B cell (primary cell): ENCODE data around the gene SNTG2. TPM values are rescaled to one million over a fixed set of nuclear protein-coding genes. Genes with fewer than 3 reads are reported as not detected.

Experiments used
- ATAC-seq: fragments of 200-7000 bp; cut with Tn5 transposase; one replicate; pipeline ENCODE4 v1.10.0; 2021; ENCODE audit warnings: low read depth, mild to moderate bottlenecking, moderate number of reproducible peaks, moderate library complexity
- CTCF ChIA-PET: fragments of 350-600 bp; sonication (Branson Sonifier 250); formaldehyde crosslinking; loops from one replicate; lab custom pipeline; 2021; ENCODE audit warnings: antibody characterized with exemption, inconsistent platforms; lab: Charles Lee
- POLR2A ChIA-PET: fragments of 350-600 bp; sonication (Branson Sonifier 250); formaldehyde crosslinking; loops from one replicate; lab custom pipeline; 2021; ENCODE audit warnings: antibody characterized with exemption; lab: Charles Lee
- DNase-seq: peaks from one replicate; pipeline ENCODE4 v3.0.0; 2013
- H2AFZ ChIP-seq: 2 replicates; pipeline ENCODE4 v1.6.1; 2012; ENCODE audit warnings: mild to moderate bottlenecking, low read depth, low read length; ENCODE audit not compliant: insufficient read depth, poor library complexity, severe bottlenecking
- H3K27ac ChIP-seq, 2 donors: 1 replicate in 1 of 2; 2 replicates in 1 of 2; pipeline ENCODE4 v1.5.1; 2012 to 2013; ENCODE audit warnings: low read length in 2 of 2, mild to moderate bottlenecking in 2 of 2, moderate library complexity in 1 of 2
- H3K27me3 ChIP-seq, 4 experiments: fragments of 200-600 bp in 1 of 4; sonication (generic) in 1 of 4; replicated peaks in 1 of 4; 1 replicate in 2 of 4; 2 replicates in 2 of 4; pipeline versions ENCODE4 v1.6.1 to v1.7.0; 2013 to 2016; ENCODE audit warnings: low read length in 3 of 4, mild to moderate bottlenecking in 2 of 4, mixed read lengths in 1 of 4, moderate library complexity in 1 of 4; ENCODE audit not compliant: insufficient read depth in 4 of 4, control insufficient read depth in 3 of 4; ENCODE audit errors: control extremely low read depth in 1 of 4
- H3K36me3 ChIP-seq, 2 experiments: replicated peaks in 1 of 2; 1 replicate in 1 of 2; 2 replicates in 1 of 2; pipeline versions ENCODE4 v1.6.1 to v1.7.1; 2013; ENCODE audit warnings: low read length in 1 of 2; ENCODE audit not compliant: insufficient read depth in 2 of 2, control insufficient read depth in 1 of 2; ENCODE audit errors: control extremely low read depth in 1 of 2, extremely low read depth in 1 of 2
- H3K4me1 ChIP-seq, 2 donors: fragments of 200-600 bp in 1 of 2; sonication (generic) in 1 of 2; 1 replicate in 1 of 2; 2 replicates in 1 of 2; pipeline versions ENCODE4 v1.5.1 to v1.6.1; 2013 to 2017; ENCODE audit warnings: low read length in 2 of 2; ENCODE audit not compliant: control insufficient read depth in 2 of 2, insufficient read depth in 2 of 2
- H3K4me2 ChIP-seq: replicated peaks from 2 replicates; pipeline ENCODE3; 2012; ENCODE audit warnings: mild to moderate bottlenecking, low read depth, low read length; ENCODE audit not compliant: poor library complexity, severe bottlenecking
- H3K4me3 ChIP-seq, 5 experiments: fragments of 200-600 bp in 1 of 5; sonication (generic) in 1 of 5; 1 replicate in 3 of 5; 2 replicates in 2 of 5; pipeline versions ENCODE4 v1.5.1 to v1.7.0; 2011 to 2016; ENCODE audit warnings: low read length in 4 of 5, mild to moderate bottlenecking in 4 of 5, low read depth in 2 of 5, control low read depth in 1 of 5, moderate library complexity in 1 of 5; ENCODE audit not compliant: insufficient read depth in 1 of 5; ENCODE audit errors: control extremely low read depth in 1 of 5, extremely low read depth in 1 of 5
- H3K79me2 ChIP-seq: fragments of 200-600 bp; sonication (generic); one replicate; pipeline ENCODE4 v1.6.0; 2016; ENCODE audit warnings: low read length; ENCODE audit not compliant: control insufficient read depth, insufficient read depth
- H3K9ac ChIP-seq: fragments of 200-600 bp; sonication (generic); 2 replicates; pipeline ENCODE4 v1.6.1; 2017; ENCODE audit warnings: mild to moderate bottlenecking, low read length, moderate library complexity
- H3K9me3 ChIP-seq, 3 donors: one replicate each; pipeline versions ENCODE4 v1.6.1 to v1.7.1; 2013; ENCODE audit warnings: low read length in 2 of 3; ENCODE audit not compliant: control insufficient read depth in 2 of 3, insufficient read depth in 1 of 3; ENCODE audit errors: control extremely low read depth in 1 of 3
- H4K20me1 ChIP-seq: 2 replicates; pipeline ENCODE4 v1.6.0; 2012; ENCODE audit warnings: mild to moderate bottlenecking, low read length; ENCODE audit not compliant: insufficient read depth, control insufficient read depth, poor library complexity, severe bottlenecking
- H3K27ac Mint-ChIP-seq: one replicate; pipeline ENCODE4 v1.8.0; 2021; ENCODE audit warnings: mixed read lengths
- H3K27me3 Mint-ChIP-seq: one replicate; pipeline ENCODE4 v1.8.0; 2021; ENCODE audit warnings: mixed read lengths
- H3K4me1 Mint-ChIP-seq: one replicate; pipeline ENCODE4 v1.8.0; 2021; ENCODE audit warnings: mixed read lengths
- H3K4me3 Mint-ChIP-seq: one replicate; pipeline ENCODE4 v1.8.0; 2021; ENCODE audit warnings: mixed read lengths
- H3K9me3 Mint-ChIP-seq: one replicate; pipeline ENCODE4 v1.8.0; 2022; ENCODE audit warnings: mixed read lengths; ENCODE audit not compliant: insufficient read depth
- EZH2 ChIP-seq: IDR thresholded peaks from 2 replicates; pipeline ENCODE4 v1.6.1; 2012; ENCODE audit warnings: borderline replicate concordance, low read depth, mild to moderate bottlenecking, moderate library complexity, low read length; ENCODE audit not compliant: insufficient read depth, poor library complexity, severe bottlenecking
- WGBS: methylation state at CpG from one replicate; pipeline ENCODE4 v1.1.5; 2013; ENCODE audit warnings: missing lambda C conversion rate; ENCODE audit not compliant: insufficient coverage; 5-methylcytosine and 5-hydroxymethylcytosine counted together
- intact Hi-C: fragments of 100-400 bp; cut with micrococcal nuclease; formaldehyde crosslinking; loops from one replicate; pipeline ENCODE4 v1.10.0; 2022
- polyA plus RNA-seq: library from polyadenylated mRNA; depleted of rRNA; stranded (reverse); fragments of >200 nt; gene quantifications from 2 replicates; pipeline ENCODE4 v1.2.3, GENCODE V29; 2012
- total RNA-seq, 2 donors: library from RNA; stranded (reverse); fragments of 120-200 nt in 1 of 2; gene quantifications; 1 replicate in 1 of 2; 2 replicates in 1 of 2; pipeline versions ENCODE4 v1.2.3 to v1.2.4, GENCODE V29; 2013 to 2022
- TF ChIP-seq, protein P1 (sequence below): fragments of 200-600 bp; IDR thresholded peaks from one replicate; pipeline ENCODE4 v1.8.0; 2022; ENCODE audit warnings: antibody characterized with exemption, mild to moderate bottlenecking

SNTG2 gene
- total and polyA plus RNA-seq, 2 donors (not counting 1 experiment from before 2014, with no cell fraction given) = 2.1 to 2.4 TPM

DNA sequence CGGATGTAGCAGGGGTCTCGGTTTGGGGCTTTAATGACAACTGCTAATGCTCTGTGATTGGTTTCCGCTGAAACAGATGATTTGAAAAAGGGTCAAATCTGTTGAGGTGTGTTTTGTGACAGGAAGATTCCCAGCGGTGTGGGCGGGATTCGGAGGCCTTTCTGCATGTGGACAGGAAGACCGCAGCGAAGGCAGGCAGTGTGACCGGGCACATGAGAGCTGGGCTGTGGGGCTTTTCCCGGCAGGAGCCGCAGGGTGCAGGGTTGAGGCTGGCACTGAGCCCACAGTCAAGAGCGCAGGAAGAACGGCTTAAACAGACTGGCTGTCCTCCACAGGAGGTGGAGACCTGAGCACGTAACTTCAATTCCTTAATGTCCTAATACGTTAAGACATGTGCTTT lies 282.6 kb downstream of the SNTG2 start:
- Histone ChIP-seq H3K27me3 (no peaks in the 10 kb centered on the region), H3K79me2 (no peaks in the 10 kb centered on the region), H3K4me3 (no peak overlapping the region), H3K9ac (no peak overlapping the region), H3K9me3 (peaks cover 0 to 3% (median 0%) of the 10 kb centered on the region in 3 donors), H3K4me2 (no peak overlapping the region), H2AFZ (no peak overlapping the region), H3K4me1 (peaks cover 11 to 12% of the 10 kb centered on the region in 2 donors), H3K36me3 (no peaks in the 10 kb centered on the region), H3K27ac (no peak overlapping the region), H4K20me1 (no peaks in the 10 kb centered on the region)
- CTCF ChIA-PET = no interaction called here
- DNase-seq = no peak
- peaks cover 17% of the 10 kb centered on the region for H3K4me1 Mint-ChIP-seq
- no peak overlapping the region for H3K4me3 Mint-ChIP-seq
- intact Hi-C loops = no loop called here
- H3K27me3 Mint-ChIP-seq = no peaks in the 10 kb centered on the region
- H3K9me3 Mint-ChIP-seq = no peaks in the 10 kb centered on the region
- ATAC-seq = no peak
- 96% methylated on average over 13 of the region's 15 CpGs for WGBS
- TF ChIP-seq, protein P1, sequence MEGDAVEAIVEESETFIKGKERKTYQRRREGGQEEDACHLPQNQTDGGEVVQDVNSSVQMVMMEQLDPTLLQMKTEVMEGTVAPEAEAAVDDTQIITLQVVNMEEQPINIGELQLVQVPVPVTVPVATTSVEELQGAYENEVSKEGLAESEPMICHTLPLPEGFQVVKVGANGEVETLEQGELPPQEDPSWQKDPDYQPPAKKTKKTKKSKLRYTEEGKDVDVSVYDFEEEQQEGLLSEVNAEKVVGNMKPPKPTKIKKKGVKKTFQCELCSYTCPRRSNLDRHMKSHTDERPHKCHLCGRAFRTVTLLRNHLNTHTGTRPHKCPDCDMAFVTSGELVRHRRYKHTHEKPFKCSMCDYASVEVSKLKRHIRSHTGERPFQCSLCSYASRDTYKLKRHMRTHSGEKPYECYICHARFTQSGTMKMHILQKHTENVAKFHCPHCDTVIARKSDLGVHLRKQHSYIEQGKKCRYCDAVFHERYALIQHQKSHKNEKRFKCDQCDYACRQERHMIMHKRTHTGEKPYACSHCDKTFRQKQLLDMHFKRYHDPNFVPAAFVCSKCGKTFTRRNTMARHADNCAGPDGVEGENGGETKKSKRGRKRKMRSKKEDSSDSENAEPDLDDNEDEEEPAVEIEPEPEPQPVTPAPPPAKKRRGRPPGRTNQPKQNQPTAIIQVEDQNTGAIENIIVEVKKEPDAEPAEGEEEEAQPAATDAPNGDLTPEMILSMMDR = no peak
- POLR2A ChIA-PET = no interaction called here
- no peak overlapping the region for H3K27ac Mint-ChIP-seq

DNA sequence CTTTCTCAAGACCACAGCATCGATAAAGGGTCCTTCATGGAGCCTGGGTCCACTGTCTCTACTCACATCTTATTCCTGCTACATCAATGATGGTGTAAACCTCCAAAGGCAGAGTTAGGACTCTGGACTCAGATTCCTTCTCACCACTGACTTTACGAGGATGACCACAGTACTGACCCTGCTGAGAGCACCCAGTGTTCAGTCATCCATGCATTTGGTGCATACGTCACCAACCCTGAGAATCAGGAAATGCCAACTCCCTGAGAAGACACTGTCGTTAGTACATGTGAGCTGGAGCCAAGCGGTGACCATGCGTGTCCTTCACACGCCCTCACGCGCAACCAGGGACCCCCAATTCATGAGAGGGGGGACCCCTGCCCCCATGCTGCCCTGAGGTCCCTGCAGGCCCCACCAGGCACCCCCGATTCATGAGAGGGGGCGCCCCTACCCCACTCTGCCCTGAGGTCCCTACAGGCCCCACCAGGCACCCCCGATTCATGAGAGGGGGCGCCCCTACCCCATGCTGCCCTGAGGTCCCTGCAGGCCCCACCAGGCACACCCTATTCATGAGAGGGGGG lies 284.2 kb downstream of the SNTG2 start:
- H3K79me2 ChIP-seq = no peaks in the 10 kb centered on the region
- H3K27ac ChIP-seq = no peak overlapping the region
- peaks cover 0 to 3% (median 0%) of the 10 kb centered on the region in 3 donors for H3K9me3 ChIP-seq
- no peak overlapping the region for H3K4me2 ChIP-seq
- Mint-ChIP-seq H3K27me3 (no peaks in the 10 kb centered on the region), H3K9me3 (no peaks in the 10 kb centered on the region), H3K4me3 (no peak overlapping the region), H3K4me1 (peaks cover 32% of the 10 kb centered on the region), H3K27ac (no peak overlapping the region)
- no peaks in the 10 kb centered on the region for H4K20me1 ChIP-seq
- peaks cover 27% of the 10 kb centered on the region in 2 donors for H3K4me1 ChIP-seq
- POLR2A ChIA-PET = no interaction called here
- H3K9ac ChIP-seq = no peak overlapping the region
- no peaks in the 10 kb centered on the region for H3K36me3 ChIP-seq
- TF ChIP-seq EZH2 = no peak
- TF ChIP-seq, protein P1 = no peak
- no peaks in the 10 kb centered on the region for H3K27me3 ChIP-seq
- WGBS = 94% methylated on average over 9 of the region's 13 CpGs
- H2AFZ ChIP-seq = no peak overlapping the region
- ATAC-seq = no peak
- intact Hi-C loops = no loop called here
- no peak for DNase-seq
- CTCF ChIA-PET = no interaction called here
- no peak overlapping the region for H3K4me3 ChIP-seq
